Hepatocyte (in vitro differentiated cells): Measurements from ENCODE around the gene OOSP2.

Experiments used
- EZH2 ChIP-seq: fragments of 200-600 bp; sonication (generic); IDR thresholded peaks from 2 replicates; pipeline ENCODE4 v1.6.1; 2016; ENCODE audit warnings: antibody characterized with exemption, mild to moderate bottlenecking, borderline replicate concordance
- EZH2phosphoT487 ChIP-seq: fragments of 200-600 bp; sonication (generic); IDR thresholded peaks from one replicate; pipeline ENCODE4 v1.6.1; 2018; ENCODE audit warnings: antibody characterized with exemption, mild to moderate bottlenecking, low read depth, moderate library complexity; ENCODE audit not compliant: unreplicated experiment, severe bottlenecking
- TF ChIP-seq, protein P1 (sequence below): fragments of 200-600 bp; sonication (generic); IDR thresholded peaks from 2 replicates; pipeline ENCODE4 v1.5.1; 2016; ENCODE audit warnings: antibody characterized with exemption, mild to moderate bottlenecking; ENCODE audit not compliant: poor library complexity

DNA sequence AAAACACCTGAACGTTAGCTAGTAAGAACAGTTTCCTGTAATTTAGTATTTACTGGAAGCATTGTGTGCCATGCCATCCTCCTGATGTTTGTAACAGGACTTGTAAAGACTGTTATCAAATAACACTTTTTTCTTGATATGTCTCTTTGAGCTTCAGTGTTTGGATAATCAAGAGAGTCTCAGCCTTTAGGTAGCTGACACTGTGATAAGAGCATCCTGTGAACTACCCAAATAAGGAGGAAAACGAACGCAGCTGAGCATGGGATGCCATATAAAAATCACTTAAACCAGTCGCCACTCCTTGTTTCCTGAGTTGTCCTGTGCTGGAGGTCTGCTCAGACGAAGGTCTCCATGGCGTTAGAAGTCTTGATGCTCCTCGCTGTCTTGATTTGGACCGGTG is at the start of gene OOSP2:
- TF ChIP-seq, protein P1, sequence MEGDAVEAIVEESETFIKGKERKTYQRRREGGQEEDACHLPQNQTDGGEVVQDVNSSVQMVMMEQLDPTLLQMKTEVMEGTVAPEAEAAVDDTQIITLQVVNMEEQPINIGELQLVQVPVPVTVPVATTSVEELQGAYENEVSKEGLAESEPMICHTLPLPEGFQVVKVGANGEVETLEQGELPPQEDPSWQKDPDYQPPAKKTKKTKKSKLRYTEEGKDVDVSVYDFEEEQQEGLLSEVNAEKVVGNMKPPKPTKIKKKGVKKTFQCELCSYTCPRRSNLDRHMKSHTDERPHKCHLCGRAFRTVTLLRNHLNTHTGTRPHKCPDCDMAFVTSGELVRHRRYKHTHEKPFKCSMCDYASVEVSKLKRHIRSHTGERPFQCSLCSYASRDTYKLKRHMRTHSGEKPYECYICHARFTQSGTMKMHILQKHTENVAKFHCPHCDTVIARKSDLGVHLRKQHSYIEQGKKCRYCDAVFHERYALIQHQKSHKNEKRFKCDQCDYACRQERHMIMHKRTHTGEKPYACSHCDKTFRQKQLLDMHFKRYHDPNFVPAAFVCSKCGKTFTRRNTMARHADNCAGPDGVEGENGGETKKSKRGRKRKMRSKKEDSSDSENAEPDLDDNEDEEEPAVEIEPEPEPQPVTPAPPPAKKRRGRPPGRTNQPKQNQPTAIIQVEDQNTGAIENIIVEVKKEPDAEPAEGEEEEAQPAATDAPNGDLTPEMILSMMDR, result no peak
- TF ChIP-seq EZH2, result no peak
- TF ChIP-seq EZH2phosphoT487, result no peak
